RWPE1 (cell line): Measurements from ENCODE around the gene ACAP3.
"Not testable (repeated sequence)": the region's sequence is repeated elsewhere in the genome, so short reads cannot be mapped to it uniquely, and the experiment has no call there.

Source experiments
- CTCF ChIA-PET: fragments of 350-600 bp; sonication (Branson Sonifier 250); formaldehyde crosslinking; extraction: SDS; loops from one replicate; lab custom pipeline; 2021; lab: Yijun Ruan, JAX
- POLR2A ChIA-PET: fragments of 400-600 bp; formaldehyde crosslinking; extraction: SDS; loops from one replicate; lab custom pipeline; 2020; ENCODE audit warnings: antibody characterized with exemption; ENCODE audit not compliant: low non-redundant PET; lab: Yijun Ruan, JAX
- DNase-seq: peaks from one replicate; pipeline ENCODE4 v3.0.0; 2012; ENCODE audit warnings: low spot score
- H3K27ac ChIP-seq: fragments of 450-650 bp; 2 replicates; pipeline ENCODE4 v1.5.1; 2017
- CTCF ChIP-seq: fragments of 450-650 bp; conservative IDR thresholded peaks from 2 replicates; pipeline ENCODE4 v1.5.1; 2017; ENCODE audit warnings: low read depth, mild to moderate bottlenecking

ACAP3 gene

GRCh38 chr1:1321477-1321876 lies 13.7 kb upstream of the ACAP3 start:
- CTCF ChIA-PET: no interaction called here

GRCh38 chr1:1320666-1321448 lies 13.1 kb upstream of the ACAP3 start:
- no peak for TF ChIP-seq CTCF
- CTCF ChIA-PET: no interaction called here
- DNase-seq: no peak
- POLR2A ChIA-PET: no interaction called here
- peak overlapping the region; percentile 100 for H3K27ac ChIP-seq

More at GRCh38 chr1:1321477-1321876, 13.7 kb upstream of the ACAP3 start:
- no peak for DNase-seq
- TF ChIP-seq CTCF: no peak
- H3K27ac ChIP-seq: peak overlapping the region; percentile 100
- POLR2A ChIA-PET: no interaction called here

GRCh38 chr1:1319646-1319941 lies 11.9 kb upstream of the ACAP3 start:
- no peak for DNase-seq
- TF ChIP-seq CTCF: no peak
- peak overlapping the region; percentile 100 for H3K27ac ChIP-seq
- ChIA-PET POLR2A (no interaction called here), CTCF (no interaction called here)

- CTCF ChIA-PET: interaction anchor here (1.0 to 1.5 kb wide), 2 partner anchors 53 to 186 kb away, joined by 3 to 4 read pairs; no protein-coding TSS in a partner anchor
- TF ChIP-seq CTCF: no peak
- peak overlapping the region; percentile 100 for H3K27ac ChIP-seq
- DNase-seq: no peak
- POLR2A ChIA-PET: interaction anchor here (0.8 kb wide), 1 partner anchor 14 kb away, joined by 4 read pairs; no protein-coding TSS in a partner anchor
Measured at GRCh38 chr1:1318777-1319645, 11.3 kb upstream of the ACAP3 start.

- H3K27ac ChIP-seq: peak overlapping the region; percentile 100
- no peak for TF ChIP-seq CTCF
- DNase-seq: no peak
- ChIA-PET CTCF (interaction anchor here (1.0 to 1.5 kb wide), 2 partner anchors 54 to 187 kb away, joined by 3 to 4 read pairs; no protein-coding TSS in a partner anchor), POLR2A (interaction anchor here (0.8 kb wide), 1 partner anchor 13 kb away, joined by 4 read pairs; no protein-coding TSS in a partner anchor)
Measured at GRCh38 chr1:1318131-1318652, 10.5 kb upstream of the ACAP3 start.

GRCh38 chr1:1317420-1317819 lies 9.7 kb upstream of the ACAP3 start:
- ChIA-PET CTCF (interaction anchor here (1.5 kb wide), 1 partner anchor 188 kb away, joined by 4 read pairs; no protein-coding TSS in a partner anchor), POLR2A (no interaction called here)
- peak overlapping the region; percentile 100 for H3K27ac ChIP-seq

GRCh38 chr1:1316199-1316598 lies 8.5 kb upstream of the ACAP3 start:
- H3K27ac ChIP-seq: peak overlapping the region; percentile 100
- DNase-seq, CTCF ChIA-PET, POLR2A ChIA-PET: not testable (repeated sequence)

More at GRCh38 chr1:1317420-1317819, 9.7 kb upstream of the ACAP3 start:
- no peak for TF ChIP-seq CTCF
- DNase-seq: no peak
